Erythroblast (primary cell): ENCODE results near the gene GALNT8.

Experiments
- GATA1 ChIP-seq: IDR thresholded peaks from 2 replicates; pipeline ENCODE4 v1.6.1; 2011; ENCODE audit warnings: low read depth, mild to moderate bottlenecking, control low read depth, low read length, moderate library complexity
- POLR2A ChIP-seq: IDR thresholded peaks from 2 replicates; pipeline ENCODE4 v1.6.1; 2011; ENCODE audit warnings: mild to moderate bottlenecking, low read length

- TF ChIP-seq POLR2A (no peak), GATA1 (no peak)
These were observed 96.7 kb downstream of the GALNT8 start for GRCh38 chr12:4816744-4817525.
